HG02678 (cell line): ENCODE measurements around the gene TAF4B.
"Not testable (repeated sequence)": the region's sequence is repeated elsewhere in the genome, so short reads cannot be mapped to it uniquely, and the experiment has no call there.

Experiments used
- ATAC-seq: cut with Tn5 transposase; IDR thresholded peaks from one replicate; pipeline ENCODE4 v1.9.1; 2021; ENCODE audit warnings: mild to moderate bottlenecking, moderate library complexity; ENCODE audit not compliant: unreplicated experiment

Gene TAF4B

DNA sequence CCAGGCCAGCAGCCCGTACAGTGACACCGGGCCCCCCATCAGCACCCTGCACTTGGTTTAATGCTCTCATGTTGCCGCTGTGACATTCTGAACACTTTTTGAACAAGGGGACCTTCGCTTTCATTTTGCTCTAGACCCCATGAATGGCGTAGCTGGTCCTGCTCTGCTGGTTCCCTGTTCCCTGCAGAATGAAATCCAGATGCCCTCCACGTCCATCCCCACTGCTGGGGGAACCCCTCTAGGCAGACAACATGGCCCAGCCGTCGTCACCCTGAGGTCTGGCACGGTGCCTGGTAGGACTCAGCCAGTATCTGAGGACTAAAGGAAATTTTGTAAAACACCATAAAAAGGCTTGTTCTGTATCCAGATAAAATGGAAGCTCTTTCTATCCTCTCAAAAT, 193.5 kb downstream of the TAF4B start:
- ATAC-seq, result no peak

DNA sequence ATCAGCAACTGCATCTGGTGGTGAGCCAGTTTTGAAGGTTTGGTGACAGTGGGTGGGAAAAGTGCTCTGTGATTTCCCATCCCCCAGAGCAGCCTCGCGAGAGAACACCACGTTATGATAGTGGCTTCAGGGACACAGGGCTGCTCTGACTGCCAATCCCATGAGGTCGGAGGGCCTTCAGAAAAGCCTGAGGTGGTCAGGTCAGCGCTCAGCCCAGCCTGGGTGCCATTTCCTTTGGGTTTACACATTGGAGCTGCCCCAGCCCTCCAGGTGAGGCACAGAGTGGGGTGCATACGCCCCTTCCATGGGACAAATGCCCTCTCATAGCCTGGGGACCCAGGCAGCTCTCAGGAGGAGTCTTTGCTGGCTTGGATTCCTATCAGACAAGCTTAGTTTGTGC, 195.3 kb downstream of the TAF4B start:
- no peak for ATAC-seq

DNA sequence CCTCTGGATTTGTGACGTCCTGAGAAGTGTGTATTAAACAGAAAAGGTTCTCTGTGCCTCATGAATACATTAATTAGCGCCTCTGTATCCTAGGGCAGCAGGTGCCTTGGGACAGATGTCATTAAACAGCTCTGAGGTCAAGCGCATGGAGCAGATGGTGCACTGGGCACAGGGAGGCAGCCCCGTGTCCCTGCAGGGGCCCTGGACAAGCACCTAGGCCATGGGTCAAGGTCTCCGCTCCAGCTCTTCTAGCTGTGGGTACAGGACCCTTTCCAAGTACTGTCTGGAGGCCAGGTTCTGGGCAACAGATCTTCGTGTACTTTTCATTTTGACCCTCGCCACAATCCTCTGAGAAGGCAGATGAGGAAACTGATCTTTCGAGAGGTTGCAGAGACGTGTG, 195.7 kb downstream of the TAF4B start:
- no peak for ATAC-seq

DNA sequence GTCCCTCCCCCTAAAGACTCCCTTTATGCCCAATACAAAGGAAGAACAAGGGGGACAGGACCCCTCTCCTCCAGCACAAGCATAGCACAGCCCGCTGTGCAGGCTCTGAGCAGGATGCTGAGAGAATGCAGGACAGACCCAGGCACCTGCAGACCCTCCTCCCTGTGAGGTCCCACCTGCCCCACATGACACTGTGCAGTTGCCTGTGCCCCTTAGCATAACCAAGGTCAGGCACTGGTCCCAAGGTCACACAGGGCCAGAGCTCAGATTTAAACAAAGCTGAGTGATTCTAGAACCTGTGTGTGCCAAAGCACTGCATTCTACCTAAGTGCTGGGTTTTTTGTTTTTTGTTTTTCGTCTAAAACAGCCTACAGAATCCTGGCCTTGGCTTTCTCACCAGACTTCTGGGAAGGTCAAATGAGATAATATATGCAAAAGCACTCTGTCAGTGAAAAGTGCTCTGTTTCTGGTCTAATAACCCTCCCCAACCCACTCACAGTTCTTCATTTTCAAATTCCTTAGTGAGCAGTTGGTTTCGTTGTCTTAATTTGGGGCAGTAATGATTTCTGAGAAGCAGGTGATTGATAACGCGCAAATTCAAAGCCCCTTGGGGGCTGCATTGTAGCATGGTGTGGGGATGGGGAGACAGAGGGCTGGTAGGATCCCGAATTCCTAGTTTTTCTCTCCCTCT, 196.4 kb downstream of the TAF4B start:
- ATAC-seq, result peak; percentile 80

- ATAC-seq, result peak; percentile 28
Observed at GRCh38 chr18:26424428-26425147, 198.3 kb downstream of the TAF4B start.

- ATAC-seq, result no peak
Observed at GRCh38 chr18:26425148-26425531, 198.9 kb downstream of the TAF4B start.

- no peak for ATAC-seq
Observed at GRCh38 chr18:26429535-26430226, 203.4 kb downstream of the TAF4B start.

- ATAC-seq, result peak; percentile 60
Observed at GRCh38 chr18:26432651-26433424, 206.6 kb downstream of the TAF4B start.

DNA sequence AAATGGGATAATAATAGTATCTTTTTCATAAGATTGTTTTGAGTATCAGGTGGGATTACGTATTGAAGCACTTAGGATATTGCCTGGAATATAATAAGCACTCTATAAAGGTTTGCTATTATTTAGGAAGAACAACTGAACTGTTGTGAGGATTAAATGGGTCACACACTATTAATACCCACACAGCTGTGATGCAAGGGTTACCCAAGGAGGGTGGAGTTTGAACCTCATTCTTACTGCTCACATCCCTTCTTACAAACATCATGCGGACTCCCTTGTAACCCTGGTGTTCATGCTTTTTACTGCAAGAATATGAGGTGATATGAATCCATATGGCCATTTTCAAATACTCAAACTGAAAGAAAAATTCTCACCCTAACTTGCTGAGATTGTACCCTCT, 208.6 kb downstream of the TAF4B start:
- ATAC-seq, result no peak

DNA sequence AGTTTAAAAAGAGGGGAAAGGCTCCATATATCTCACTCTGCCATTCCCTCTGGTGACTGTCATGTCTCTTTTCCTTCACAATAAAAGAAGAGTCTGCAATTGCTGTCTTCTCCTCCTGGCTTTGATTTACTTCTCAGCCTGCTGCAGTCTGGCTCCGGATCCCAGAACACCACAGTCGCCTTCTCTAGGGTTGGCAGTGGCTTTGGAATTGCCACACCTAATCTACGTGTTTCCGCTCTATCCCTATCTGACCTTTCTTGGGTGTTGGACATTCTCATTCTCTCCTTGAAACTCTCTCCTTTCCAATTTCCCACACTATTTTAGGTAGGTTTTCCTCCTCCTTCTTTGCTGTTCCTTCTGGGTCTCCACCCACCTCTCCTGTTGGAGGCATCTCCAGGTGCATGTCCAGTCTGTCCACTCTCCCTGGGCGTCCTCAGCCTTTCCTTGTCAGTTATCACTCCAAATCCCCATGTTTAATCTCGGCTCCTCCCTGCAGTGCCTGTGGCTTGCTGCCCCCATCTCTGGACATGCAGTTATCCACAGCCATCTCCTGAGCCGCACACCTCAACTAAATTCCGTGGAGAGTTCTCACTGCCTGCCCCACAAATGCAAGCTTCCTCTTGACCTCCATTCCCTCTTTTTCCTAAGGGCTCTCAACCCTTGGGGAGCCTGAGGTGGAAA, 209.3 kb downstream of the TAF4B start:
- no peak for ATAC-seq

- ATAC-seq, result no peak
Observed at GRCh38 chr18:26436176-26437051, 210.2 kb downstream of the TAF4B start.

DNA sequence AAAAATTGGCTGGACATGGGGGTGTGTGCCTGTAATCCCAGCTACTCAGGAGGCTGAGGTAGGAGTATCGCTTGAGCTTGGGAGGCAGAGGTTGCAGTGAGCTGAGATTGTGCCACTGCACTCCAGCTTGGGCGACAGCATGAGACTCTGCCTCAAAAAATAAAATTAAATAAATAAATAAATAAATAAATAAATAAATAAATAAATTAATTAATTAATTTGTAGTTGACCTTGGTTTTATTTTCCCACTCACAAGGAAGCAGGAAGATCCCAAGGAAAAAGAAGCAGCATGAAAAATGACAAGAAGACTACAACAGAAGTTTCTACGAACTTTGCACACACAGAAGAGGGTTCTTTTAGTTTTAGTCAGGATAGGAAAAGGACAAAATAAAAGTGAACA, 211.4 kb downstream of the TAF4B start:
- ATAC-seq, result not testable (repeated sequence)

- ATAC-seq, result peak; percentile 99
Observed at GRCh38 chr18:26438980-26439379, 212.7 kb downstream of the TAF4B start.

GRCh38 chr18:26439537-26439936, 213.3 kb downstream of the TAF4B start:
- ATAC-seq, result no peak

- no peak for ATAC-seq
Observed at GRCh38 chr18:26440644-26441043, 214.4 kb downstream of the TAF4B start.
